GM23338 (cell line): ENCODE results near the gene MPC2. TPM values are rescaled to one million over a fixed set of nuclear protein-coding genes. Genes with fewer than 3 reads are reported as not detected.

Experiments
- ATAC-seq: fragments of 200-7000 bp; cut with Tn5 transposase; 3 replicates; pipeline ENCODE4 v1.9.1; 2020
- DNase-seq: peaks from one replicate; pipeline ENCODE4 v3.0.0-alpha.2; 2015; ENCODE audit warnings: low spot score
- H2AFZ ChIP-seq: fragments of 200-600 bp; sonication (generic); 2 replicates; pipeline ENCODE4 v1.8.0; 2016; ENCODE audit warnings: antibody characterized with exemption, mild to moderate bottlenecking, moderate library complexity
- H3F3A ChIP-seq: fragments of 200-600 bp; sonication (generic); replicated peaks from 2 replicates; pipeline ENCODE4 v1.8.0; 2017; ENCODE audit warnings: antibody characterized with exemption, mixed run types, low read depth
- H3K27ac ChIP-seq: fragments of 200-600 bp; sonication (generic); 2 replicates; pipeline ENCODE4 v1.6.1; 2016; ENCODE audit warnings: low read depth
- H3K27me3 ChIP-seq: fragments of 200-600 bp; sonication (generic); 2 replicates; pipeline ENCODE4 v1.8.0; 2016; ENCODE audit warnings: mild to moderate bottlenecking, mixed run types, moderate library complexity; ENCODE audit not compliant: insufficient read depth
- H3K36me3 ChIP-seq: fragments of 200-600 bp; sonication (generic); 2 replicates; pipeline ENCODE4 v1.8.0; 2016; ENCODE audit warnings: mild to moderate bottlenecking; ENCODE audit not compliant: insufficient read depth
- H3K4me1 ChIP-seq: fragments of 200-600 bp; sonication (generic); 2 replicates; pipeline ENCODE4 v1.8.0; 2016; ENCODE audit warnings: mild to moderate bottlenecking, moderate library complexity; ENCODE audit not compliant: insufficient read depth
- H3K4me2 ChIP-seq: fragments of 200-600 bp; sonication (generic); 2 replicates; pipeline ENCODE4 v1.7.1; 2017; ENCODE audit warnings: mixed run types
- H3K4me3 ChIP-seq: fragments of 200-600 bp; sonication (generic); 2 replicates; pipeline ENCODE4 v1.6.1; 2016; ENCODE audit warnings: mixed run types
- H3K79me2 ChIP-seq: fragments of 200-600 bp; sonication (generic); replicated peaks from 2 replicates; pipeline ENCODE4 v1.8.0; 2017; ENCODE audit warnings: mild to moderate bottlenecking; ENCODE audit not compliant: insufficient read depth
- H3K9me2 ChIP-seq: fragments of 200-600 bp; sonication (generic); 2 replicates; pipeline ENCODE4 v1.8.0; 2017; ENCODE audit not compliant: insufficient read depth
- H4K20me1 ChIP-seq: fragments of 200-600 bp; sonication (generic); replicated peaks from 2 replicates; pipeline ENCODE4 v1.8.0; 2017; ENCODE audit warnings: mild to moderate bottlenecking; ENCODE audit not compliant: insufficient read depth
- H3K27ac Mint-ChIP-seq: 2 replicates; pipeline ENCODE4 v1.8.0; 2020; ENCODE audit warnings: inconsistent platforms, mild to moderate bottlenecking, moderate library complexity, mixed read lengths
- H3K27me3 Mint-ChIP-seq: 3 replicates; pipeline ENCODE4 v1.8.0; 2022; ENCODE audit warnings: low read depth, mild to moderate bottlenecking, moderate library complexity, mixed read lengths, inconsistent platforms; ENCODE audit not compliant: insufficient read depth, poor library complexity
- H3K36me3 Mint-ChIP-seq: 3 replicates; pipeline ENCODE4 v1.8.0; 2021; ENCODE audit warnings: low read depth, mild to moderate bottlenecking, inconsistent platforms, moderate library complexity, mixed read lengths
- H3K4me1 Mint-ChIP-seq: 3 replicates; pipeline ENCODE4 v1.8.0; 2020; ENCODE audit warnings: mild to moderate bottlenecking, inconsistent platforms, mixed read lengths
- H3K4me3 Mint-ChIP-seq: 3 replicates; pipeline ENCODE4 v1.8.0; 2021; ENCODE audit warnings: moderate library complexity, mild to moderate bottlenecking, inconsistent platforms, mixed read lengths
- H3K9me3 Mint-ChIP-seq: 3 replicates; pipeline ENCODE4 v1.8.0; 2020; ENCODE audit warnings: moderate library complexity, mild to moderate bottlenecking, inconsistent platforms, mixed read lengths
- CREB1 ChIP-seq: fragments of 250-450 bp; sonication (Bioruptor Pico); IDR thresholded peaks from 2 replicates; pipeline ENCODE4 v1.5.0; 2020; ENCODE audit warnings: low read depth, mild to moderate bottlenecking, moderate library complexity
- EZH2 ChIP-seq: fragments of 200-600 bp; sonication (generic); IDR thresholded peaks from one replicate; pipeline ENCODE4 v1.8.0; 2017; ENCODE audit warnings: antibody characterized with exemption, mild to moderate bottlenecking, low read depth; ENCODE audit not compliant: unreplicated experiment
- EZH2phosphoT487 ChIP-seq: fragments of 200-600 bp; sonication (generic); IDR thresholded peaks from one replicate; pipeline ENCODE4 v1.8.1; 2018; ENCODE audit warnings: antibody characterized with exemption; ENCODE audit not compliant: unreplicated experiment
- JUNB ChIP-seq: IDR thresholded peaks from one replicate; pipeline ENCODE4 v1.6.1; 2016; ENCODE audit warnings: antibody characterized with exemption; ENCODE audit not compliant: unreplicated experiment
- NANOG ChIP-seq: IDR thresholded peaks from 2 replicates; pipeline ENCODE4 v1.6.1; 2016; ENCODE audit warnings: antibody characterized with exemption, borderline replicate concordance
- POLR2AphosphoS5 ChIP-seq: IDR thresholded peaks from 2 replicates; pipeline ENCODE4 v1.6.1; 2016; ENCODE audit warnings: antibody characterized with exemption, low read depth
- REST ChIP-seq: IDR thresholded peaks from one replicate; pipeline ENCODE4 v1.6.1; 2018; ENCODE audit warnings: antibody characterized with exemption; ENCODE audit not compliant: unreplicated experiment
- STAT1 ChIP-seq: IDR thresholded peaks from one replicate; pipeline ENCODE4 v1.6.1; 2016; ENCODE audit warnings: antibody characterized with exemption; ENCODE audit not compliant: unreplicated experiment
- ZNF114 ChIP-seq: fragments of 250-450 bp; sonication (Bioruptor Pico); IDR thresholded peaks from 2 replicates; pipeline ENCODE4 v1.5.0; 2020; ENCODE audit warnings: mild to moderate bottlenecking, moderate library complexity
- ZNF331 ChIP-seq: fragments of 250-450 bp; sonication (Bioruptor Pico); IDR thresholded peaks from 2 replicates; pipeline ENCODE4 v1.5.0; 2020; ENCODE audit warnings: low read depth, mild to moderate bottlenecking, moderate library complexity
- ZNF462 ChIP-seq: fragments of 250-450 bp; sonication (Bioruptor Pico); IDR thresholded peaks from 2 replicates; pipeline ENCODE4 v1.5.0; 2020; ENCODE audit warnings: mild to moderate bottlenecking, moderate library complexity
- polyA plus RNA-seq: library from polyadenylated mRNA; unstranded; fragments of >200 nt; fragmentation: Nextera tagmentation; extraction: Ambion mirVana; gene quantifications from 2 replicates; pipeline ENCODE4 v1.2.1, GENCODE V29; 2016
- total RNA-seq: library from RNA; depleted of rRNA; stranded (reverse); fragments of >200 nt; shearing (Covaris generic); gene quantifications from 2 replicates; pipeline ENCODE4 v1.2.3, GENCODE V29; 2014
- TF ChIP-seq, protein P1 (sequence below): IDR thresholded peaks from 2 replicates; pipeline ENCODE4 v1.6.1; 2016; ENCODE audit warnings: antibody characterized with exemption
- TF ChIP-seq, protein P2 (sequence below), 2 experiments: fragments of 200-600 bp in 1 of 2; sonication (generic) in 1 of 2; conservative IDR thresholded peaks; 2 replicates each; pipeline versions ENCODE4 v1.5.1 to v1.6.1; 2016 to 2017; ENCODE audit warnings: antibody characterized with exemption in 2 of 2, low read depth in 2 of 2, mild to moderate bottlenecking in 2 of 2, moderate library complexity in 1 of 2

MPC2 gene
- total and polyA plus RNA-seq, 2 experiments from 2014 or later, result 21.6 to 76.9 TPM

DNA sequence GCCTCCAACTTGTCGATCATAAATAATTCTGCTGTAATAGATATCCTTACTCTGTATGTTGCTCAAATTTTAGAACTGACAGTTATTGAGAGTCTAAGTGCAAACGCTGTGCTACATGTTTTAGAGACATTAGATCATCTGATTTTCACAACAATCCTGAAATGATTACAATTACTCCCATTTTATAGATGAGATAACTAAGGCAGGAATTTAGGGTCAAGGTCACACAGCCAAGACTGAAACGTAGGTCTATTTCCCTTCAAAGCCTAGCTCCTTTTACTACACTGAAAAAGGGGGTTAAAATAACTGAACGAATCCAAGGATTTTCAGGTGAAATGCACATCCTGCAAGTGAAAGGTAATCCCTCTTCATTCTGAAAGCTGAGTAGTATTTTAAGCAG, 3.1 kb downstream of the MPC2 start:
- no peak overlapping the region for H3K27ac Mint-ChIP-seq
- H3F3A ChIP-seq, result 0 out of 2 replicates have a peak, but pooled peaks cover 3% of the 10 kb centered on the region
- H3K36me3 ChIP-seq, result no peaks in the 10 kb centered on the region
- DNase-seq (no peak), ATAC-seq (no peak)
- no peaks in the 10 kb centered on the region for H3K9me2 ChIP-seq
- H3K36me3 Mint-ChIP-seq, result peaks cover 3% of the 10 kb centered on the region; the same call in 1 of the 3 replicates
- peak overlapping the region; percentile 93; the same call in 1 of the 2 replicates for H3K4me2 ChIP-seq
- peaks cover 14% of the 10 kb centered on the region for H3K27me3 Mint-ChIP-seq
- no peaks in the 10 kb centered on the region for H4K20me1 ChIP-seq
- H3K27me3 ChIP-seq, result no peaks in the 10 kb centered on the region
- no peak overlapping the region for H3K27ac ChIP-seq
- H3K4me1 Mint-ChIP-seq, result peaks cover 15% of the 10 kb centered on the region
- H3K79me2 ChIP-seq, result peaks cover 56% of the 10 kb centered on the region
- no peak for TF ChIP-seq ZNF114 (CRISPR knock-in tag)
- no peak for TF ChIP-seq ZNF331 (CRISPR knock-in tag)
- TF ChIP-seq REST, result no peak
- no peak for TF ChIP-seq JUNB
- TF ChIP-seq STAT1, result no peak
- TF ChIP-seq, protein P1, sequence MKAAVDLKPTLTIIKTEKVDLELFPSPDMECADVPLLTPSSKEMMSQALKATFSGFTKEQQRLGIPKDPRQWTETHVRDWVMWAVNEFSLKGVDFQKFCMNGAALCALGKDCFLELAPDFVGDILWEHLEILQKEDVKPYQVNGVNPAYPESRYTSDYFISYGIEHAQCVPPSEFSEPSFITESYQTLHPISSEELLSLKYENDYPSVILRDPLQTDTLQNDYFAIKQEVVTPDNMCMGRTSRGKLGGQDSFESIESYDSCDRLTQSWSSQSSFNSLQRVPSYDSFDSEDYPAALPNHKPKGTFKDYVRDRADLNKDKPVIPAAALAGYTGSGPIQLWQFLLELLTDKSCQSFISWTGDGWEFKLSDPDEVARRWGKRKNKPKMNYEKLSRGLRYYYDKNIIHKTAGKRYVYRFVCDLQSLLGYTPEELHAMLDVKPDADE, result no peak
- TF ChIP-seq POLR2AphosphoS5, result no peak
- TF ChIP-seq, protein P2, sequence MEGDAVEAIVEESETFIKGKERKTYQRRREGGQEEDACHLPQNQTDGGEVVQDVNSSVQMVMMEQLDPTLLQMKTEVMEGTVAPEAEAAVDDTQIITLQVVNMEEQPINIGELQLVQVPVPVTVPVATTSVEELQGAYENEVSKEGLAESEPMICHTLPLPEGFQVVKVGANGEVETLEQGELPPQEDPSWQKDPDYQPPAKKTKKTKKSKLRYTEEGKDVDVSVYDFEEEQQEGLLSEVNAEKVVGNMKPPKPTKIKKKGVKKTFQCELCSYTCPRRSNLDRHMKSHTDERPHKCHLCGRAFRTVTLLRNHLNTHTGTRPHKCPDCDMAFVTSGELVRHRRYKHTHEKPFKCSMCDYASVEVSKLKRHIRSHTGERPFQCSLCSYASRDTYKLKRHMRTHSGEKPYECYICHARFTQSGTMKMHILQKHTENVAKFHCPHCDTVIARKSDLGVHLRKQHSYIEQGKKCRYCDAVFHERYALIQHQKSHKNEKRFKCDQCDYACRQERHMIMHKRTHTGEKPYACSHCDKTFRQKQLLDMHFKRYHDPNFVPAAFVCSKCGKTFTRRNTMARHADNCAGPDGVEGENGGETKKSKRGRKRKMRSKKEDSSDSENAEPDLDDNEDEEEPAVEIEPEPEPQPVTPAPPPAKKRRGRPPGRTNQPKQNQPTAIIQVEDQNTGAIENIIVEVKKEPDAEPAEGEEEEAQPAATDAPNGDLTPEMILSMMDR (conservative IDR thresholded peaks at IDR 0.05; ENCODE audit: low read depth in 2 of 2), result no peak
- no peak for TF ChIP-seq NANOG
- TF ChIP-seq CREB1, result no peak
- TF ChIP-seq EZH2phosphoT487, result no peak
- no peak for TF ChIP-seq EZH2
- TF ChIP-seq ZNF462, result no peak
- H3K4me3 ChIP-seq, result no peak overlapping the region
- H3K9me3 Mint-ChIP-seq, result no peaks in the 10 kb centered on the region; the same call in 2 of the 3 replicates
- H2AFZ ChIP-seq, result no peak overlapping the region
- peaks cover 26% of the 10 kb centered on the region for H3K4me1 ChIP-seq
- H3K4me3 Mint-ChIP-seq, result no peak overlapping the region
